Kidney (tissue), 14 donors: ENCODE results near the gene CCND1. TPM values are rescaled to one million over a fixed set of nuclear protein-coding genes. Genes with fewer than 3 reads are reported as not detected.

Experiments
- DNase-seq, 5 donors: peaks; one replicate each; pipeline ENCODE4 v3.0.0-alpha.2; 2013 to 2020
- FAIRE-seq: peaks from 2 replicates; lab custom pipeline; 2012; peaks lifted over from hg19 to GRCh38; lab: Jason Lieb, UNC
- H3K27ac ChIP-seq, 2 donors: one replicate each; pipeline ENCODE4 v1.7.0; 2013; ENCODE audit warnings: low read depth in 2 of 2, low read length in 2 of 2, inconsistent platforms in 1 of 2
- H3K27me3 ChIP-seq: one replicate; pipeline ENCODE4 v1.7.1; 2013; ENCODE audit warnings: low read length, inconsistent platforms; ENCODE audit not compliant: control insufficient read depth, insufficient read depth
- H3K36me3 ChIP-seq, 3 donors: one replicate each; pipeline versions ENCODE4 v1.7.0 to v1.7.1; 2013; ENCODE audit warnings: low read length in 3 of 3, control low read depth in 1 of 3, inconsistent platforms in 1 of 3; ENCODE audit not compliant: insufficient read depth in 3 of 3, control insufficient read depth in 2 of 3
- H3K4me1 ChIP-seq, 3 donors: one replicate each; pipeline versions ENCODE4 v1.7.0 to v1.7.1; 2013; ENCODE audit warnings: low read length in 3 of 3, inconsistent platforms in 1 of 3, low read depth in 1 of 3; ENCODE audit not compliant: control insufficient read depth in 2 of 3, insufficient read depth in 2 of 3
- H3K4me3 ChIP-seq, 3 donors: one replicate each; pipeline versions ENCODE4 v1.7.0 to v1.8.1; 2013; ENCODE audit warnings: low read length in 3 of 3, control low read depth in 1 of 3, inconsistent platforms in 1 of 3
- H3K9ac ChIP-seq, 3 donors: one replicate each; pipeline versions ENCODE4 v1.7.0 to v1.7.1; 2013; ENCODE audit warnings: low read length in 3 of 3, control low read depth in 1 of 3, inconsistent platforms in 1 of 3
- H3K9me3 ChIP-seq, 3 donors: one replicate each; pipeline versions ENCODE4 v1.7.0 to v1.7.1; 2013; ENCODE audit warnings: low read length in 3 of 3, control low read depth in 1 of 3, inconsistent platforms in 1 of 3; ENCODE audit not compliant: control insufficient read depth in 2 of 3, insufficient read depth in 1 of 3
- intact Hi-C: fragments of 100-400 bp; cut with DNase I; formaldehyde crosslinking; loops from one replicate; pipeline ENCODE4 v1.11.1; 2022
- polyA plus RNA-seq: library from polyadenylated mRNA; stranded (reverse); fragments of 350-450 nt; fragmentation: Illumina TruSeq; extraction: RNeasy Lipid Tissue Mini Kit (QIAGEN cat#74804); gene quantifications from one replicate; pipeline ENCODE4 v1.2.3, GENCODE V29; 2014; ENCODE audit warnings: low read depth, low replicate concordance; ENCODE audit not compliant: insufficient read depth
- total RNA-seq: library from RNA; stranded (reverse); fragmentation: NEBNext Ultra II Directional; extraction: Animal tissue kit (Norgen Biotek cat#: 25700); gene quantifications from one replicate; pipeline ENCODE4 v1.2.1, GENCODE V29; 2021
- TF ChIP-seq, protein P1 (sequence below): IDR thresholded peaks from 3 replicates; pipeline ENCODE4 v1.5.1; 2012; ENCODE audit warnings: mild to moderate bottlenecking, moderate library complexity, borderline replicate concordance; ENCODE audit not compliant: insufficient read depth; ENCODE audit errors: extremely low read depth
- donor health status: control.
- donor health status: control.
- donor health status: control.
- donor health status: control.
- donor health status: control.
- donor health status: DM: yes; HTN: yes; CAD: no.
- donor health status: Normal renal cell carcinoma (clear cell type).

Gene CCND1
- total and polyA plus RNA-seq, 2 donors from 2014 or later: 37.6 to 142 TPM

GRCh38 chr11:69654001-69654659, 13.2 kb downstream of the CCND1 start:
- DNase-seq (peak in 2 of 5 donors; percentile 53 to 83), FAIRE-seq (no peak)
- intact Hi-C loops: no loop called here
- Histone ChIP-seq H3K9ac (no peak overlapping the region), H3K4me3 (no peak overlapping the region), H3K27ac (no peak overlapping the region), H3K27me3 (no peaks in the 10 kb centered on the region), H3K9me3 (no peaks in the 10 kb centered on the region), H3K4me1 (no peaks in the 10 kb centered on the region), H3K36me3 (peaks cover 0 to 30% (median 11%) of the 10 kb centered on the region in 3 donors)
- TF ChIP-seq, protein P1, sequence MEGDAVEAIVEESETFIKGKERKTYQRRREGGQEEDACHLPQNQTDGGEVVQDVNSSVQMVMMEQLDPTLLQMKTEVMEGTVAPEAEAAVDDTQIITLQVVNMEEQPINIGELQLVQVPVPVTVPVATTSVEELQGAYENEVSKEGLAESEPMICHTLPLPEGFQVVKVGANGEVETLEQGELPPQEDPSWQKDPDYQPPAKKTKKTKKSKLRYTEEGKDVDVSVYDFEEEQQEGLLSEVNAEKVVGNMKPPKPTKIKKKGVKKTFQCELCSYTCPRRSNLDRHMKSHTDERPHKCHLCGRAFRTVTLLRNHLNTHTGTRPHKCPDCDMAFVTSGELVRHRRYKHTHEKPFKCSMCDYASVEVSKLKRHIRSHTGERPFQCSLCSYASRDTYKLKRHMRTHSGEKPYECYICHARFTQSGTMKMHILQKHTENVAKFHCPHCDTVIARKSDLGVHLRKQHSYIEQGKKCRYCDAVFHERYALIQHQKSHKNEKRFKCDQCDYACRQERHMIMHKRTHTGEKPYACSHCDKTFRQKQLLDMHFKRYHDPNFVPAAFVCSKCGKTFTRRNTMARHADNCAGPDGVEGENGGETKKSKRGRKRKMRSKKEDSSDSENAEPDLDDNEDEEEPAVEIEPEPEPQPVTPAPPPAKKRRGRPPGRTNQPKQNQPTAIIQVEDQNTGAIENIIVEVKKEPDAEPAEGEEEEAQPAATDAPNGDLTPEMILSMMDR: no peak

GRCh38 chr11:69654660-69655478, 13.9 kb downstream of the CCND1 start:
- intact Hi-C loops: no loop called here
- no peak for FAIRE-seq
- Histone ChIP-seq H3K27ac (no peak overlapping the region), H3K36me3 (peaks cover 0 to 23% (median 7%) of the 10 kb centered on the region in 3 donors), H3K9me3 (no peaks in the 10 kb centered on the region), H3K4me3 (no peak overlapping the region), H3K4me1 (no peaks in the 10 kb centered on the region), H3K27me3 (no peaks in the 10 kb centered on the region), H3K9ac (no peak overlapping the region)
- peak in 4 of 5 donors; percentile 72 to 78 (median 75) for DNase-seq
- TF ChIP-seq, protein P1: no peak

- Histone ChIP-seq H3K9me3 (no peaks in the 10 kb centered on the region), H3K27me3 (no peaks in the 10 kb centered on the region), H3K4me1 (no peaks in the 10 kb centered on the region), H3K4me3 (no peak overlapping the region), H3K36me3 (peaks cover 0 to 16% (median 3%) of the 10 kb centered on the region in 3 donors), H3K27ac (no peak overlapping the region), H3K9ac (no peak overlapping the region)
- TF ChIP-seq, protein P1: no peak
- intact Hi-C loops: no loop called here
- peak in 2 of 5 donors; percentile 54 to 69 for DNase-seq
- no peak for FAIRE-seq
Measured at GRCh38 chr11:69655479-69656428, 14.8 kb downstream of the CCND1 start.
